ENCODE data around the gene CCL22.
A peak's percentile ranks its signal among the peaks of the same experiment; 100 is the strongest.
"Not testable (repeated sequence)": the region's sequence is repeated elsewhere in the genome, so short reads cannot be mapped to it uniquely, and the experiment has no call there.

The CCL22 gene

DNA sequence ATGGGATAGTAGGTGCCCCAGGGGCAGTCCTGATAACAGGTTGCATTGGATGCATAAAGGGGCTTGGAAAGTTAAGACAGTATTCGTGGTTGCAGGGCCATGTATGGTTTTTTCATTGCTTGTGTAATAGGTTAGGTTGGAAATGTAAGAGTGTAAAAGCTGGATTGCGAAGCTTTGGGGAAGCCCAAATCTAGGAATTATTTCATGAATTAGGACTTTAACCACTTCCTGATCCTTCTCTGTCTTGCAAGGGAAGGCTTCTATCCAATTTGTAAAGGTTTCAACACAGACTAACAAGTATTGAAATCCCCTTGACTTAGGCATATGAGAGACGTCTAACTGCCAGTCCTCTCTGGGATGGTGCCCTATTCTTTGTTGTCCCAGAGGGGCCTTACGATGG lies 38.2 kb downstream of the CCL22 start:
- Histone ChIP-seq H3K27me3 (ENCODE audit: insufficient read depth, poor library complexity, severe bottlenecking) (no peaks in the 10 kb centered on the region), H3K4me3 (replicated peaks; ENCODE audit: insufficient read depth, low read length) (no peak overlapping the region), H3K27ac (replicated peaks) (no peak overlapping the region)
- TF ChIP-seq GABPA (IDR thresholded peaks at IDR 0.05; ENCODE audit: low read depth): no peak
- no peak for DNase-seq (ENCODE audit: low read depth in 1 of 2, low spot score in 1 of 2)

DNA sequence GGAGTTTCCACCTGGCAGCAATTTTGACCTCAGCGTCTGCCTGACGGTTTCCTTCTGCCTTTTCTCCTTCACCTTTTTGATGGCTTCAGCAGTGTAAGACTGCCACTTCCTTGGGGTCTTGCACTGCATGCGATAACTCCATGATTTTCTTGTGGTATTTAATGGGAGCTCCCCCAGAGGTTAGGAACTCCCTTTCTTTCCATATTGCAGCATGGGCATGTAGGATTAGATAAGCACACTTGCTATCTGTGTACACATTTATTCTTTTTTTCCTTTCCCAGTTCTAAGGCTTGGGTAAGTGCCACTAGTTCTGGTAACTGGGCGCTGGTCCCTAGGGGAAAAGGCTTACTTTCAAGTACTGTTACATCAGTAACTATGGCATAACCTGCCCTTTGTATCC lies 38.9 kb downstream of the CCL22 start:
- H3K27me3 ChIP-seq (ENCODE audit: insufficient read depth, poor library complexity, severe bottlenecking); H3K4me3 ChIP-seq (replicated peaks; ENCODE audit: insufficient read depth, low read length); H3K27ac ChIP-seq (replicated peaks); DNase-seq (ENCODE audit: low read depth in 1 of 2, low spot score in 1 of 2): not testable (repeated sequence)

DNA sequence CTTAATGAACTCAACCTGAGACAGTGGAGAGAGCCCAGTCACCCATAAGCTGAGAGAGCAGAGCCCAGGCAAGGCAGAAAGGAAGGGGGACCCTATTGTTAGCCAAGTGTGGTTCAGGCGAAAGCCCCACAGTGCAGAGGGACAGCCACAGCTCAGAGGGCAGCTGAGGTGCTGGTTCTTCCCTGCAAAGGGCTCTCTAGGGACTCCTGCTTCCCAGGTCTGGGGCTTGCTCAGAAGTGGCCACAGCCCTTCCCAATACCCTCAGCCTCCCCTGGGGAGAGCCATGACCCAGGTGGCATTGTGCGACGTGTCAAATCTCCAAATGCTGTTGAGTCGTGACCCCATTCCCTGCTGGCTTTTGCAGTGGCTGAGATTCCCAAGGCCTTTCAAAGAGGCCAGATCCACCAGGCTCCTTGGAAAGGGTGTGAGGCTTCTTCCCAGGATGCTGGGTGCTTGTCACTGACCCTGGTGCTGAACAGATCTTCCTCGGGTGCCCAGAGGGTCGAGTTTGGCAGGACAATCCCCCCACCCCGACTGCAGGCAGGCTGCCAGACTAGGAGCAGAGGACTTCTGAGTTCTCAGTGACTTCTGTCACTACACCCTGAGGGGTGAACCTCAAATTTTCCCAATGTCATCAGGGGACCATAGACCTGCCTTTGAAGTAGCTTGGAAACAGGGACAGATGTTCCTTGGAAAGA lies 43.5 kb downstream of the CCL22 start:
- no peak overlapping the region for H3K4me3 ChIP-seq (replicated peaks; ENCODE audit: insufficient read depth, low read length)
- no peak for DNase-seq (ENCODE audit: low read depth in 1 of 2, low spot score in 1 of 2)
- TF ChIP-seq POLR2AphosphoS5 (IDR thresholded peaks at IDR 0.05; ENCODE audit: low read depth): no peak
- TF ChIP-seq, protein P1, sequence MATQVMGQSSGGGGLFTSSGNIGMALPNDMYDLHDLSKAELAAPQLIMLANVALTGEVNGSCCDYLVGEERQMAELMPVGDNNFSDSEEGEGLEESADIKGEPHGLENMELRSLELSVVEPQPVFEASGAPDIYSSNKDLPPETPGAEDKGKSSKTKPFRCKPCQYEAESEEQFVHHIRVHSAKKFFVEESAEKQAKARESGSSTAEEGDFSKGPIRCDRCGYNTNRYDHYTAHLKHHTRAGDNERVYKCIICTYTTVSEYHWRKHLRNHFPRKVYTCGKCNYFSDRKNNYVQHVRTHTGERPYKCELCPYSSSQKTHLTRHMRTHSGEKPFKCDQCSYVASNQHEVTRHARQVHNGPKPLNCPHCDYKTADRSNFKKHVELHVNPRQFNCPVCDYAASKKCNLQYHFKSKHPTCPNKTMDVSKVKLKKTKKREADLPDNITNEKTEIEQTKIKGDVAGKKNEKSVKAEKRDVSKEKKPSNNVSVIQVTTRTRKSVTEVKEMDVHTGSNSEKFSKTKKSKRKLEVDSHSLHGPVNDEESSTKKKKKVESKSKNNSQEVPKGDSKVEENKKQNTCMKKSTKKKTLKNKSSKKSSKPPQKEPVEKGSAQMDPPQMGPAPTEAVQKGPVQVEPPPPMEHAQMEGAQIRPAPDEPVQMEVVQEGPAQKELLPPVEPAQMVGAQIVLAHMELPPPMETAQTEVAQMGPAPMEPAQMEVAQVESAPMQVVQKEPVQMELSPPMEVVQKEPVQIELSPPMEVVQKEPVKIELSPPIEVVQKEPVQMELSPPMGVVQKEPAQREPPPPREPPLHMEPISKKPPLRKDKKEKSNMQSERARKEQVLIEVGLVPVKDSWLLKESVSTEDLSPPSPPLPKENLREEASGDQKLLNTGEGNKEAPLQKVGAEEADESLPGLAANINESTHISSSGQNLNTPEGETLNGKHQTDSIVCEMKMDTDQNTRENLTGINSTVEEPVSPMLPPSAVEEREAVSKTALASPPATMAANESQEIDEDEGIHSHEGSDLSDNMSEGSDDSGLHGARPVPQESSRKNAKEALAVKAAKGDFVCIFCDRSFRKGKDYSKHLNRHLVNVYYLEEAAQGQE (IDR thresholded peaks at IDR 0.05; ENCODE audit: insufficient replicate concordance, low read depth): peak; percentile 81
- H3K27ac ChIP-seq (replicated peaks): no peak overlapping the region
- no peaks in the 10 kb centered on the region for H3K27me3 ChIP-seq (ENCODE audit: insufficient read depth, poor library complexity, severe bottlenecking)

DNA sequence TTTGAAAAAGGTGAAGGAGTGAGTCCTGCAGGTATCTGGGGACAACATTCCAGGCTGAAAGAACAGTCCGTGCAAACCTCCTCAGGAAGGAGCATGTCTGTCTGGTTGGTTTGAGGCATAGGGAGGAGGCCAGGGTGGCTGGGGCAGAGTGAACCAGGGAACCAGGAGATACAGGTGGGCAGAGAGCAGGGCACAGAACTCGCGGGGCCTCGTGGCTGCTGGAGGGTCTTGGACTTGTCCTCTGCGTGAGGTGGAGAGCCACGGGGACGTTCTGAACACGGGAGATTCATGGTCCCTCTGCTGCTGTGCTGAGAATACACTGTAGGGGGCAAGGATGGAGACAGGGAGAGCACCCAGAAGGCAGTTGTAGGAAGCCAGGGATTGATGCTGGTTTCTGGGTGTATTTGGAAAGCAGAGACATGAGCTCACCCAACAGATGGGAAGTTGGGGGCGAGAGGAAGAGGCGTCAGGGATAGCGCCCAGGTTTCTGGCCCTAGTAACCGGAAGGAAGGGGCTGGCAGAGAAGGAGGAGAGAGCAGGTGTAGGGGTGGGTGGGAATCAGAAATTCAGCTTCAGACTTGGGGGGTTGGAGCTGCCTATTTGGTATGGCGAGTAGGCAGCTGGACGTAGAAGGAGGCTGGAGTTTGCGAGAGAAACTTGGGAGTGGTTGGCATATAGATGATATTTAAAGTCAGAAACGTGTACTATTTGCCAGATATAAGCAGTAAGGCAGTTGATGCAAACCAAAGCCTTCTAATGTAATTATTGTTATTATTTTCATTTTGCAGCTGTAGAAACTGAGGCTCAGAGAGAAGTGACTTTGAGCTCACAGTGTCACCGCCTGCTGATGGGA lies 45.6 kb downstream of the CCL22 start, which contains the start of gene CCL17:
CCL17 (plus strand) TSS at position 803 of the 853 bp plus-strand sequence. CDS start 9,166 bp downstream, outside the sequence.
- Histone ChIP-seq H3K27ac (replicated peaks) (no peak within 1 kb of the TSS), H3K27me3 (ENCODE audit: insufficient read depth, poor library complexity, severe bottlenecking) (no peaks in the 10 kb centered on the region), H3K4me3 (replicated peaks; ENCODE audit: insufficient read depth, low read length) (no peak within 1 kb of the TSS)
- TF ChIP-seq POLR2AphosphoS5 (IDR thresholded peaks at IDR 0.05; ENCODE audit: low read depth): no peak
- TF ChIP-seq, protein P2, sequence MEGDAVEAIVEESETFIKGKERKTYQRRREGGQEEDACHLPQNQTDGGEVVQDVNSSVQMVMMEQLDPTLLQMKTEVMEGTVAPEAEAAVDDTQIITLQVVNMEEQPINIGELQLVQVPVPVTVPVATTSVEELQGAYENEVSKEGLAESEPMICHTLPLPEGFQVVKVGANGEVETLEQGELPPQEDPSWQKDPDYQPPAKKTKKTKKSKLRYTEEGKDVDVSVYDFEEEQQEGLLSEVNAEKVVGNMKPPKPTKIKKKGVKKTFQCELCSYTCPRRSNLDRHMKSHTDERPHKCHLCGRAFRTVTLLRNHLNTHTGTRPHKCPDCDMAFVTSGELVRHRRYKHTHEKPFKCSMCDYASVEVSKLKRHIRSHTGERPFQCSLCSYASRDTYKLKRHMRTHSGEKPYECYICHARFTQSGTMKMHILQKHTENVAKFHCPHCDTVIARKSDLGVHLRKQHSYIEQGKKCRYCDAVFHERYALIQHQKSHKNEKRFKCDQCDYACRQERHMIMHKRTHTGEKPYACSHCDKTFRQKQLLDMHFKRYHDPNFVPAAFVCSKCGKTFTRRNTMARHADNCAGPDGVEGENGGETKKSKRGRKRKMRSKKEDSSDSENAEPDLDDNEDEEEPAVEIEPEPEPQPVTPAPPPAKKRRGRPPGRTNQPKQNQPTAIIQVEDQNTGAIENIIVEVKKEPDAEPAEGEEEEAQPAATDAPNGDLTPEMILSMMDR (IDR thresholded peaks at IDR 0.05; ENCODE audit: insufficient read depth, low read length): no peak
- no peak for TF ChIP-seq GABPA (IDR thresholded peaks at IDR 0.05; ENCODE audit: low read depth)
- TF ChIP-seq, protein P1 (IDR thresholded peaks at IDR 0.05; ENCODE audit: insufficient replicate concordance, low read depth): no peak
- no peak for TF ChIP-seq SPI1 (IDR thresholded peaks at IDR 0.05; ENCODE audit: borderline replicate concordance, low read depth)
- DNase-seq (ENCODE audit: low read depth in 1 of 2, low spot score in 1 of 2): no peak

DNA sequence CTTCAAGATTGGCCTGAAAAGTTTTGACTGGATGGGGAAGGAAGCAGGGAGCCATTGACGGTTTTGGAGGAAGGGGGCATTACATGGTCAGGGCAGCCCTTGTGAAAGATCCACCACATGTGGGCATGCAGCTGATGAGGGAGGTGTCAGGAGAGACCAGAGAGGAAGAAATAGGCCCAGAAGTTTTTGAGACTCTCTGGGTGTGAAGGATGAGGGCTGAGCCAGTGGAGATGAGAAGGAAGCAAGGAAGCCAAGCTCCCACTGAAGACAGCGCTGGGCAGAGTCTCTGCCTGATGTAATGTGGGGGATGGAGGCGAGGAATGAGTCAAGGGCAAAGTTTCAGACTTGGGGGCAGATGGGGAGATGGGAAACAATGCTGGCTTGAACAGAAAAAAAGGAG lies 46.5 kb downstream of the CCL22 start:
- no peak for DNase-seq (ENCODE audit: low read depth in 1 of 2, low spot score in 1 of 2)
- no peak overlapping the region for H3K4me3 ChIP-seq (replicated peaks; ENCODE audit: insufficient read depth, low read length)
- TF ChIP-seq, protein P1 (IDR thresholded peaks at IDR 0.05; ENCODE audit: insufficient replicate concordance, low read depth): no peak
- TF ChIP-seq, protein P2 (IDR thresholded peaks at IDR 0.05; ENCODE audit: insufficient read depth, low read length): no peak
- TF ChIP-seq POLR2AphosphoS5 (IDR thresholded peaks at IDR 0.05; ENCODE audit: low read depth) (no peak), GABPA (IDR thresholded peaks at IDR 0.05; ENCODE audit: low read depth) (no peak), SPI1 (IDR thresholded peaks at IDR 0.05; ENCODE audit: borderline replicate concordance, low read depth) (no peak)
- no peaks in the 10 kb centered on the region for H3K27me3 ChIP-seq (ENCODE audit: insufficient read depth, poor library complexity, severe bottlenecking)
- no peak overlapping the region for H3K27ac ChIP-seq (replicated peaks)
